ENCODE measurements around the gene ZNF398. TPM values are rescaled to one million over a fixed set of nuclear protein-coding genes. Genes with fewer than 3 reads are reported as not detected.

Gene ZNF398
- total RNA-seq, 2 donors from 2014 or later, result 8.2 to 16.2 TPM

- Histone ChIP-seq H3K36me3 (peaks cover 51% of the 10 kb centered on the region), H3K4me3 (no peak overlapping the region)
- no peak for TF ChIP-seq CTCF (IDR thresholded peaks at IDR 0.05)
Measured at GRCh38 chr7:149198161-149198816, 51.0 kb downstream of the ZNF398 start.

DNA sequence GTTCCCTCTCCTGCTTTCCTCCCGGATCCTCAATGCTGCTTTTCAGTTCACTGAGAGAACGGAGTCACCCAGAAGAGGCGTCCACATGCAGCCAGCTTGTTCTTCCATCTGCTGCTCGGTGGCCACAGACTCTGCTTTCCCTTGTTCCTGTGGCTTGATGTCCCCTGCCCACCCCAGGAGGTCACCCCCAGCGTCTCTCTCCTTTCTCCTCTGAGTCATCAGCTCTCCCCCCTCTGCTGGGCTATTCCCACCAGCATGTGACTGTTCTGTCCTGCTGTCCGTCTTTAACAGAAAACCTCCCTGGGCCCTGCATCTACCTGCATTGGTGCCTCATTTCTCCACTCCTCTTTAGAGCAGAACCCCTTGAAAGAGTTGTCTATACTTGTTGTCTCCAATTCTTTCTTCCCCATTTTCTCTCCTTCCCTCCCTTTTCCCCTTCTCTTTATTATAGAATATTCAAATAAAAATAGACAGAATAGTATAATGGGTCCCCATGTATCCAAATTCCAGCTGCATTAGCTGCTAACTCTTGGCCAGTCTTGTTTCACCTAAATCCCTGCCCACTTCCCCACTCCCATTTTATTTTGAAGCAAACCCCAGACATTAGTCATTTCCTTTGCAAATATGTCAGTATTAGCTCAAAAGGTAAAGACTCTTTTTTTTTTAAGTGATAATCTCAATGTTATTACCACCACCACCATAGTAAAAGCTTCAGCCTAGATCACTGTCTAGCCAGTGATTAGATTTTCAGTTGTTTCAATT is 52.2 kb downstream of the ZNF398 start:
- Histone ChIP-seq H3K9me3 (no peaks in the 10 kb centered on the region), H3K27me3 (no peaks in the 10 kb centered on the region), H3K36me3 (peaks cover 62% of the 10 kb centered on the region), H3K27ac (no peak overlapping the region), H3K4me3 (no peak overlapping the region), H3K4me1 (peaks cover 0 to 27% of the 10 kb centered on the region in 2 donors)
- DNase-seq (ENCODE audit: low spot score), result no peak
- TF ChIP-seq CTCF (IDR thresholded peaks at IDR 0.05), result no peak

More at GRCh38 chr7:149198161-149198816, 51.0 kb downstream of the ZNF398 start:
- Histone ChIP-seq H3K27me3 (no peaks in the 10 kb centered on the region), H3K27ac (no peak overlapping the region), H3K4me1 (peaks cover 0 to 27% of the 10 kb centered on the region in 2 donors), H3K9me3 (no peaks in the 10 kb centered on the region)
- no peak for DNase-seq (ENCODE audit: low spot score)

DNA sequence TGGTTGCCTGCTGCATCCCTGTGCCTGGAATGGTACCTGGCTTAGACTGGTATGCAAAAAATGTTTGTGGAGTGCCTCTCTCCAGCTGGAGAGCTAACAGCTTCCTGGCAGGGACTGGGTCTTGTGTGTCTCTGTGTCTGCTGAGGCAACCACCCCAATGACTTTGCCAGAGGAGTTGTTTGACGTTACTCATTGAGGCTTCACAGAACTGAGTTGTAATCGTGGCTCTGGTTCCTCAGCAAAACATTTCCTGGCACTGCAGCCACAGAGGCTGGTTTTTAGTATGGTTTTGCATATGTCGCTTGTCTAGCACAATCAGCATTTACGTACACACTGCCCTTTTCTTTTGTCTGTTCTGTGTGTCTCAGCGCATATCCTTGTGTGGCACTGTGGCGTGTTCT is 55.6 kb downstream of the ZNF398 start:
- H3K4me3 ChIP-seq, result no peak overlapping the region
- peaks cover 82% of the 10 kb centered on the region for H3K36me3 ChIP-seq
- H3K27me3 ChIP-seq, result no peaks in the 10 kb centered on the region
- H3K4me1 ChIP-seq, result peaks cover 0 to 3% of the 10 kb centered on the region in 2 donors
- no peaks in the 10 kb centered on the region for H3K9me3 ChIP-seq
- DNase-seq (ENCODE audit: low spot score), result no peak
- H3K27ac ChIP-seq, result no peak overlapping the region
- no peak for TF ChIP-seq CTCF (IDR thresholded peaks at IDR 0.05)

DNA sequence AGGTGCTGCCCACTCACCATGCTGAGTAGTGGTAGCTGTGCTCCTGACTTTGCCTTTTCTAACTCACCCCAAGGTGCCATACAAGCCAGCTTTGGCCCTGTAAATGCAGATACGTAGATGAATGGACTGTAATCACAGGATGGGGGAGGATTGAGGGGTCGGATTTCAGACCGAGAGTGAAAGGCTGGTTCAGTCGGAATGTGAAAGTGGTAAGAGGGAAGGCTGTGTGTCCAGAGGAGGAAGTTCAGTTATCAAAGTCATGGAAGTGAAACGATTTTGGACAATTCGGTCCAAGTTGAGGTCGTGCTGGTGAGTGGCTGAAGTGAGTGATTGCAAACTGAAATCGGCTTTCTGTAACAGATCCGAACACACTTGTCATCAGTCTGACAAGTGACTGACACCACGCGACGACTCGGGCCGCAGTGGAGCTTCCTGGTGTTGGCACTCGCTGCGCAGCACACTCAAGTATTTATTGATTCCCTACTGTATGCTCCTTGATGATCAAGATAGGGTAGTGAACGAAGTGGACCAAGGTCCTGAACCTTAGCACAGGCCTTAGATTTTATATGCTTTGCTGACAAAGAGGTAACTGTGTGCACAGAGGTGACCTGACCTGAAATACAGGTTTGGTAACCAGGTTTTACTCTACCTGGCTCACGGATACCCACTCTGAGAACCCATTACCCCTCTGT is 58.6 kb downstream of the ZNF398 start:
- no peak for TF ChIP-seq CTCF (IDR thresholded peaks at IDR 0.05)
- Histone ChIP-seq H3K27me3 (no peaks in the 10 kb centered on the region), H3K27ac (no peak overlapping the region), H3K36me3 (peaks cover 83% of the 10 kb centered on the region), H3K4me1 (no peaks in the 10 kb centered on the region), H3K4me3 (no peak overlapping the region), H3K9me3 (no peaks in the 10 kb centered on the region)
- DNase-seq (ENCODE audit: low spot score), result no peak

- peaks cover 83% of the 10 kb centered on the region for H3K36me3 ChIP-seq
- no peak overlapping the region for H3K4me3 ChIP-seq
- no peaks in the 10 kb centered on the region for H3K9me3 ChIP-seq
- no peaks in the 10 kb centered on the region for H3K27me3 ChIP-seq
- no peak overlapping the region for H3K27ac ChIP-seq
- H3K4me1 ChIP-seq, result no peaks in the 10 kb centered on the region
- no peak for DNase-seq (ENCODE audit: low spot score)
- no peak for TF ChIP-seq CTCF (IDR thresholded peaks at IDR 0.05)
Measured at GRCh38 chr7:149207324-149208035, 60.2 kb downstream of the ZNF398 start.

Measured in right atrium auricular region (tissue), 2 donors.